Parathyroid adenoma (tissue), 2 donors: Measurements from ENCODE around the gene RTKN2.

Experiments
- H2AFZ ChIP-seq: fragments of 300-600 bp; sonication (generic); one replicate; pipeline ENCODE4 v1.7.0; 2017; ENCODE audit warnings: antibody characterized with exemption, mild to moderate bottlenecking
- H3K27ac ChIP-seq: fragments of 300-600 bp; sonication (generic); one replicate; pipeline ENCODE4 v1.7.0; 2017
- H3K27me3 ChIP-seq: fragments of 300-600 bp; sonication (generic); one replicate; pipeline ENCODE4 v1.7.0; 2017; ENCODE audit warnings: low read length; ENCODE audit not compliant: control insufficient read depth, insufficient read depth
- H3K36me3 ChIP-seq: fragments of 300-600 bp; sonication (generic); one replicate; pipeline ENCODE4 v1.7.0; 2017; ENCODE audit warnings: low read length; ENCODE audit not compliant: control insufficient read depth, insufficient read depth
- H3K4me1 ChIP-seq: fragments of 300-600 bp; sonication (generic); one replicate; pipeline ENCODE4 v1.7.0; 2017; ENCODE audit warnings: control low read depth
- H3K4me2 ChIP-seq: fragments of 300-600 bp; sonication (generic); one replicate; pipeline ENCODE4 v1.7.0; 2017; ENCODE audit warnings: low read length
- H3K4me3 ChIP-seq: fragments of 300-600 bp; sonication (generic); one replicate; pipeline ENCODE4 v1.7.0; 2017; ENCODE audit warnings: low read depth, low read length
- H3K79me2 ChIP-seq: fragments of 300-600 bp; sonication (generic); one replicate; pipeline ENCODE4 v1.7.0; 2017; ENCODE audit warnings: control low read depth
- H3K9ac ChIP-seq: fragments of 300-600 bp; sonication (generic); one replicate; pipeline ENCODE4 v1.7.0; 2017; ENCODE audit warnings: mild to moderate bottlenecking
- H3K9me3 ChIP-seq: fragments of 300-600 bp; sonication (generic); one replicate; pipeline ENCODE4 v1.7.0; 2017; ENCODE audit warnings: low read length; ENCODE audit not compliant: control insufficient read depth
- TF ChIP-seq, protein P1 (sequence below): fragments of 300-600 bp; sonication (generic); IDR thresholded peaks from one replicate; pipeline ENCODE4 v1.7.0; 2017; ENCODE audit warnings: antibody characterized with exemption, mild to moderate bottlenecking
- donor health status: primary hyperparathyroidism.

Gene RTKN2

DNA sequence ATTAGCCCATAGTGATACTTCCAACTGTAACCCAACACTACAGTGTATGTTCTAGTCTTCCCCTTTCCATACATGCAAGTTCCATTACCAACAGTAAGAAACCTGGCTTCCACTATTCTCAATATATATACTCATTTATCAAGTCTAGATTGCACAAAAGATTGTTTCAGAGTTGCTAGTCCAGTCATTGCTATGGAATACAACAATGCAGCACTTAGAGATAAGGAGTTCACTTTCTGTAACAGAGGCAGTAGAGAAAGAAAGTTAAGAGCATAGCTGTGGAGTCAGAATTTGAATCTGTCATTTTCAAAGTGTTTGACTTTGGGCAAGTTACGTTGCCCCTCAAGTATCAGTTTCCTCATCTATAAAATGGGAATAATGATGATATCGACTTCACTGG lies 90.1 kb downstream of the RTKN2 start:
- no peaks in the 10 kb centered on the region for H3K27me3 ChIP-seq
- no peaks in the 10 kb centered on the region for H3K36me3 ChIP-seq
- H3K9me3 ChIP-seq, result no peaks in the 10 kb centered on the region
- H3K4me1 ChIP-seq, result no peaks in the 10 kb centered on the region
- no peak overlapping the region for H3K4me2 ChIP-seq
- TF ChIP-seq, protein P1, sequence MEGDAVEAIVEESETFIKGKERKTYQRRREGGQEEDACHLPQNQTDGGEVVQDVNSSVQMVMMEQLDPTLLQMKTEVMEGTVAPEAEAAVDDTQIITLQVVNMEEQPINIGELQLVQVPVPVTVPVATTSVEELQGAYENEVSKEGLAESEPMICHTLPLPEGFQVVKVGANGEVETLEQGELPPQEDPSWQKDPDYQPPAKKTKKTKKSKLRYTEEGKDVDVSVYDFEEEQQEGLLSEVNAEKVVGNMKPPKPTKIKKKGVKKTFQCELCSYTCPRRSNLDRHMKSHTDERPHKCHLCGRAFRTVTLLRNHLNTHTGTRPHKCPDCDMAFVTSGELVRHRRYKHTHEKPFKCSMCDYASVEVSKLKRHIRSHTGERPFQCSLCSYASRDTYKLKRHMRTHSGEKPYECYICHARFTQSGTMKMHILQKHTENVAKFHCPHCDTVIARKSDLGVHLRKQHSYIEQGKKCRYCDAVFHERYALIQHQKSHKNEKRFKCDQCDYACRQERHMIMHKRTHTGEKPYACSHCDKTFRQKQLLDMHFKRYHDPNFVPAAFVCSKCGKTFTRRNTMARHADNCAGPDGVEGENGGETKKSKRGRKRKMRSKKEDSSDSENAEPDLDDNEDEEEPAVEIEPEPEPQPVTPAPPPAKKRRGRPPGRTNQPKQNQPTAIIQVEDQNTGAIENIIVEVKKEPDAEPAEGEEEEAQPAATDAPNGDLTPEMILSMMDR, result no peak
- H3K79me2 ChIP-seq, result no peaks in the 10 kb centered on the region
- no peak overlapping the region for H3K27ac ChIP-seq
- no peak overlapping the region for H3K4me3 ChIP-seq
- H3K9ac ChIP-seq, result no peak overlapping the region
- no peak overlapping the region for H2AFZ ChIP-seq

DNA sequence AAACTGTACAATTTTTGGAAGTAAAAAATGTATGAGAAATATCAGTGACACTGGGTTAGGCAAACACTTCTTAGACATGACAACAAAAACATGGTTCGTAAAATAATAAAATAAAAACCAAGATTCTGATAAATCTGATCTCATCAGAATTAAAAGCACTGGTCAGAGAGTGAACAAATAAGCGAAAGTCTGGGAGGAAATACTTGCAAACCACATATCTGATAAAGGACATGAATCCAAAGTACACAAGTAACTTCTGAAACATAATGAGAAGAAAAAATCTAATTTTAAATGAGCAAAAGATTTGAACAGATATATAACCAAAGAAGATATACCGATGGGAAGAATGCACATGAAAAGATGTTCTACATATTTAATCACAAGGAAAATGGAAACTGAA lies 91.5 kb downstream of the RTKN2 start:
- no peaks in the 10 kb centered on the region for H3K79me2 ChIP-seq
- H3K9ac ChIP-seq, result no peak overlapping the region
- no peaks in the 10 kb centered on the region for H3K9me3 ChIP-seq
- TF ChIP-seq, protein P1, result no peak
- no peak overlapping the region for H2AFZ ChIP-seq
- no peak overlapping the region for H3K27ac ChIP-seq
- no peak overlapping the region for H3K4me2 ChIP-seq
- H3K4me1 ChIP-seq, result no peaks in the 10 kb centered on the region
- no peak overlapping the region for H3K4me3 ChIP-seq
- no peaks in the 10 kb centered on the region for H3K27me3 ChIP-seq
- no peaks in the 10 kb centered on the region for H3K36me3 ChIP-seq

DNA sequence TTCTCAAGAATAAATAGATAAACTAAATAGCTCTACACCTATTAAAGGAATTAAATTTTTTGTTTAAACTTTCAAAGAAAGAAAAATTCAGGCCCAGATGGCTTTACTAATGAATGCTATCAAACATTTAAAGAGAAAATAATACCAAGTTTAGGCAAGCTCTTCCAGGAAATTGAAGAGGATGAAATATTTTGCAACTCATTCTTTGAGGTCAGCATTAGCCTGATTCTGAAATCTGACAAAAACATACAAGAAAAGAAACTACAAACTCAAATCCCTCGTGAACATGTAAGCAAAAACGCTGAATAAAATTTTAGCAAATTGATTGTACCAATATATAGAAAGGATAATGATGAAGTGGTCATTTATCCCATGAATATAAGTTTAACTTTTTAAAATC lies 93.4 kb downstream of the RTKN2 start:
- H3K4me1 ChIP-seq, result no peaks in the 10 kb centered on the region
- no peaks in the 10 kb centered on the region for H3K79me2 ChIP-seq
- H3K36me3 ChIP-seq, result no peaks in the 10 kb centered on the region
- no peak overlapping the region for H3K4me3 ChIP-seq
- no peak overlapping the region for H3K9ac ChIP-seq
- no peak overlapping the region for H3K4me2 ChIP-seq
- no peak overlapping the region for H2AFZ ChIP-seq
- H3K9me3 ChIP-seq, result no peaks in the 10 kb centered on the region
- TF ChIP-seq, protein P1, result no peak
- no peak overlapping the region for H3K27ac ChIP-seq
- H3K27me3 ChIP-seq, result no peaks in the 10 kb centered on the region

DNA sequence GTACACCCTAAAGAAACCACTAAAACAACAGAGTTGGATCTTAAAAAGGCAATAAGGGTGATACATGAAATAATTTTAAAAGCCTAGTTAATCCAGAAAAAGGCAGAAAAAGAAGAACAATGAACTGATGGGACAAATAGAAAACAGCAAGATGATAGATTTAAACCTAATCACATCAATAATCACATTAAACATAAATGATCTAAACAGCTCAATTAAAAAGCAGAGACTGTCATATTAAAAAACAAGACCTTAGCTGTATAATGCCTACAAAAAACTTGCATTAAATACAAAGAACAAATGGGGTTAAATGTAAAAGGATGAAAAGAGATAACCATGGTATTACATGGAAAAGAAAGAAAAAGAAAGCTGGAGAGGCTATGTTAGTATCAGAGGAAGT lies 96.2 kb downstream of the RTKN2 start:
- H3K27ac ChIP-seq, result no peak overlapping the region
- H3K4me1 ChIP-seq, result no peaks in the 10 kb centered on the region
- H3K4me3 ChIP-seq, result no peak overlapping the region
- H3K36me3 ChIP-seq, result no peaks in the 10 kb centered on the region
- no peaks in the 10 kb centered on the region for H3K27me3 ChIP-seq
- H3K9me3 ChIP-seq, result no peaks in the 10 kb centered on the region
- H3K79me2 ChIP-seq, result no peaks in the 10 kb centered on the region
- TF ChIP-seq, protein P1, result no peak
- no peak overlapping the region for H2AFZ ChIP-seq
- no peak overlapping the region for H3K4me2 ChIP-seq
- no peak overlapping the region for H3K9ac ChIP-seq

DNA sequence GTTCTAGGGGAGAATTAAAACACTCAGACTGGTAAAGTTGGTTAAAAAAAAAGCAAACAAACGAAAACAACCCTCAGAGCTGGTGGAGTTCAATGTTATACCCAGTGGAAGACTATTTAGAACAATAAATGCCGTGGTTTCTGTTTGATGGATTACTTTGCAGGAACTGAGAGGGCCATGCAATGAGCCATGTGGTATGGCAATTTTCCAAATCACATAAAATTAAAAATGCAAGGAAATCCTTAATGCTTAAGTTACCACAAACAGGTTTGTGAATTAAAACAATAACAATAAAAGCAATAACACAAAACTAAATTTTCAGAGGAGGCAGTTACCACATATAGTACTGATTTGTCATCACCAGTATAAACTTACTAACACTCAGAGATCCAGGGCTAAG lies 96.9 kb downstream of the RTKN2 start:
- no peak overlapping the region for H3K27ac ChIP-seq
- no peak overlapping the region for H3K4me2 ChIP-seq
- no peaks in the 10 kb centered on the region for H3K4me1 ChIP-seq
- H2AFZ ChIP-seq, result no peak overlapping the region
- TF ChIP-seq, protein P1, result no peak
- H3K36me3 ChIP-seq, result no peaks in the 10 kb centered on the region
- H3K4me3 ChIP-seq, result no peak overlapping the region
- H3K27me3 ChIP-seq, result no peaks in the 10 kb centered on the region
- H3K9ac ChIP-seq, result no peak overlapping the region
- H3K79me2 ChIP-seq, result no peaks in the 10 kb centered on the region
- no peaks in the 10 kb centered on the region for H3K9me3 ChIP-seq
